DOHH2 (cell line): Measurements from ENCODE around the gene HKDC1.

Experiments used
- EZH2phosphoT487 ChIP-seq: fragments of 200-600 bp; sonication (generic); IDR thresholded peaks from 2 replicates; pipeline ENCODE4 v1.6.1; 2017; ENCODE audit warnings: borderline replicate concordance, mild to moderate bottlenecking, antibody characterized with exemption, low read length, moderate library complexity, mixed read lengths
- TF ChIP-seq, protein P1 (sequence below): fragments of 200-600 bp; sonication (generic); IDR thresholded peaks from one replicate; pipeline ENCODE4 v1.5.1; 2014; ENCODE audit warnings: antibody characterized with exemption, mild to moderate bottlenecking, low read depth, low read length; ENCODE audit not compliant: poor library complexity, severe bottlenecking

DNA sequence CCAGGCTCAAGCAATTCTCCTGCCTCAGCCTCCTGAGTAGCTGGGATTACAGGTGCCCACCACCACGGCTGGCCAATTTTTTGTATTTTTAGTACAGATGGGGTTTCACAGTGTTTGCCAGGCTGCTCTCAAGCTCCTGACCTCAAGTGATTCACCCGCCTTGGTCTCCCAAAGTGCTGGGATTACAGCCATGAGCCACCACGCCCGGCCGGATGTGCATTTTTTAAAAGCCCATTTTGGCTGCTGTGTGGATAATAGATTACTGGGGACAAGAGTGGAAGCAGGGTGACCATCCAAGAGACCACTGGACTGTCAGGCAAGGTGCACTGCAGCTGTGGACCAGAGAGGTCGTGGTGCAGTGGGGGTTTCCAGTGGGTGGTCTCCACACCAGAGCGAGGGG lies 21.4 kb downstream of the HKDC1 start:
- TF ChIP-seq, protein P1, sequence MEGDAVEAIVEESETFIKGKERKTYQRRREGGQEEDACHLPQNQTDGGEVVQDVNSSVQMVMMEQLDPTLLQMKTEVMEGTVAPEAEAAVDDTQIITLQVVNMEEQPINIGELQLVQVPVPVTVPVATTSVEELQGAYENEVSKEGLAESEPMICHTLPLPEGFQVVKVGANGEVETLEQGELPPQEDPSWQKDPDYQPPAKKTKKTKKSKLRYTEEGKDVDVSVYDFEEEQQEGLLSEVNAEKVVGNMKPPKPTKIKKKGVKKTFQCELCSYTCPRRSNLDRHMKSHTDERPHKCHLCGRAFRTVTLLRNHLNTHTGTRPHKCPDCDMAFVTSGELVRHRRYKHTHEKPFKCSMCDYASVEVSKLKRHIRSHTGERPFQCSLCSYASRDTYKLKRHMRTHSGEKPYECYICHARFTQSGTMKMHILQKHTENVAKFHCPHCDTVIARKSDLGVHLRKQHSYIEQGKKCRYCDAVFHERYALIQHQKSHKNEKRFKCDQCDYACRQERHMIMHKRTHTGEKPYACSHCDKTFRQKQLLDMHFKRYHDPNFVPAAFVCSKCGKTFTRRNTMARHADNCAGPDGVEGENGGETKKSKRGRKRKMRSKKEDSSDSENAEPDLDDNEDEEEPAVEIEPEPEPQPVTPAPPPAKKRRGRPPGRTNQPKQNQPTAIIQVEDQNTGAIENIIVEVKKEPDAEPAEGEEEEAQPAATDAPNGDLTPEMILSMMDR: no peak
- TF ChIP-seq EZH2phosphoT487: no peak
